Heart left ventricle (tissue), 13 donors: ENCODE data around the gene GGCX.

Experiments
- CTCF ChIP-seq, 12 donors: fragments of 200-600 bp; sonication (generic) in 4 of 12; IDR thresholded peaks; one replicate each; pipeline versions ENCODE4 v1.5.0 to v1.8.0; 2018 to 2022; ENCODE audit warnings: antibody characterized with exemption in 12 of 12, mild to moderate bottlenecking in 5 of 12
- POLR2A ChIP-seq, 2 donors: fragments of 450-650 bp; IDR thresholded peaks; one replicate each; pipeline ENCODE4 v1.6.1; 2017; ENCODE audit warnings: antibody characterized with exemption in 2 of 2, mild to moderate bottlenecking in 2 of 2, moderate library complexity in 2 of 2
- donor health status: ischemic (EF 13 %, LVEDD 7.1; RV severe dilation, severe dysfunction).
- donor health status: DM: no; HTN: yes; CAD: no.
- donor health status: DM: no; HTN: no; CAD: no.
- donor health status: ischemic (EF 25% LVEDD 6.9; RV normal size, moderate dysfunction).
- donor health status: ischemic (EF 25% LVEDD 5.7; RV mildly dilated, moderate dysfunction).
- donor health status: ischemic (EF 35%, LVEDD 5.7; RV mildly dilated, moderate dysfunction).
- donor health status: nonischemic (EF 11% LVEDD 7.7; RV severe dilation, severe dysfunction).
- donor health status: DM: yes; HTN: yes; CAD: no.
- donor health status: PGD.
- donor health status: ischemic (EF 29% LVEDD 5.4; RV normal size, mild dysfunction).
- donor health status: nonischemic (EF 23%, LVEDD 6.1; RV moderate dilation, normal function).

DNA sequence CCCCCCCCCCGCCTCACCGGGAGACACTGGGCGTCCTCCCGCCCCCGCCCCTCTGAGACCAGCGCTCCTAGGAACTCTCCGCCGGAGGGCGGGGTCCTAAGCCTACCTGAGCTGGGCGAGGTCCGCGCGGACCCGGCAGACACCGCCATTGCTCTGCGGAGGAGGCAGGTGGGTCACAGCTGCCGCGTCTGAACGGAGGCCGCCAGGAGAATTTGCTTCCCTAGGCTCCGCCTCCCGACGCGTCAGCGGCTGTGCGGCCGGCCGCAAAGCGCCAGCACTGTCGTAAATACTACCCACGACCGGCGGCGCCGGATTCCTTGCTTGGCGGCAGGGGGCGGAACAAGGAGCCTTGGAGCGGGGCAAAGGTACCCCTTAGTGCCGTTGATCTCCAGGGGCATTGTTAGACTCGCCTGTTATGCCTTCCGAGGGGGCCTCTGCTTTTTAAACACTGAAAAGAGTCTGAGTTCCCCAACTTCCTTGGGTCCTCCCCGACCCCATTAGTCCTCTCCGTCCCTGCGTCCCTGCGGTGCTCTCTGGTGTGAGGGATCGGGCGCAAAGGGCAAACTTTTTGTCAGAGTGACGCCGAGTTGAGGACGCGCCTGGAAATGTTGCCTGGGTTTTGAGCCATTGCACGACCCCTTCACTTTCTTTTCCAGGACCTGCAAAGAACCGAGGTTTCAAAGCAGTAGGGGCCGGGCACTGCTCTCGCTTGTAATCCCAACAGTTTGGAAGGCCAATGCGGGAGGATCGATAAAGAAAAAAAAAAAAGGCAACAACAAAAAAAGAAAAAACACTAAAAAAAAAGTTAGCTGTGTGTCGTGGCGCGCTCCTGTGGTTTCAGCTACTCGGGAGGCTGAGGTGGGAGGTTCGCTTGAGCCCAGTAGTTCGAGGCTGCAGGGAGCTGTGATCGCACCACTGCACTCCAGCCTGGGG is at the start of gene GGCX:
- peak in 6 of 12 donors; percentile 12 to 62 (median 30) for TF ChIP-seq CTCF (IDR thresholded peaks at IDR 0.05)
- TF ChIP-seq POLR2A (IDR thresholded peaks at IDR 0.05): peak in 1 of 2 donors; percentile 91
